ENCODE measurements around the gene MITD1.

Gene MITD1

DNA sequence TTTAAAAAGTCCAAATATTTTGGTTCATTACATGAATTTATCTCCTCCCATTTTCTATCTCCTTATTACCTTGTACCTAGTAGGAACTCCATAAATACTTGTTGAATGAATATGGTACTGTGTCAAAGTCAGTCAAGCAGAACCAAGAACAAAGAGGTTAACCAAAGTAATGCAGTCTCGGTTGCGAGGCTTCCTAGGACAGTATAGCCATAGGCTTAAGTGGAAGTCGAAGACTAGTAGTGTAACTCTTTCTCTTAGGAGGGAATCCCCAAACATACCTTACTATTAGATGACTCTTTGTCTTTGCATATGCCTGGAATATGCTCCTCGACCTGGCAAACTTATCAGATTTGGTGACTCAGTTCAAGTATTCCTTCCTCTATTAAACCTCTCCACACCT is 21.3 kb downstream of the MITD1 start:
- Histone ChIP-seq H3K4me3 (no peak overlapping the region), H3K4me1 (peaks cover 15 to 24% (median 19%) of the 10 kb centered on the region in 10 experiments), H3K27ac (no peak overlapping the region), H3K4me2 (no peak overlapping the region), H3K27me3 (no peaks in the 10 kb centered on the region), H3K36me3 (peaks cover 42 to 73% (median 59%) of the 10 kb centered on the region in 11 experiments), H3K9me3 (replicated peaks in 1 of 11) (no peaks in the 10 kb centered on the region), H3K9ac (no peak overlapping the region), H4K20me1 (no peaks in the 10 kb centered on the region; a peak in 2 of 22 replicates)
- TF ChIP-seq Cebpa-rat (IDR thresholded peaks at IDR 0.05): no peak

- no peak for TF ChIP-seq Cebpa-rat (IDR thresholded peaks at IDR 0.05)
- Histone ChIP-seq H3K36me3 (peaks cover 38 to 67% (median 57%) of the 10 kb centered on the region in 11 experiments), H3K4me3 (no peak overlapping the region), H3K27me3 (no peaks in the 10 kb centered on the region), H3K27ac (no peak overlapping the region), H4K20me1 (no peaks in the 10 kb centered on the region; a peak in 1 of 22 replicates), H3K4me1 (peaks cover 24 to 33% (median 28%) of the 10 kb centered on the region in 10 experiments), H3K4me2 (no peak overlapping the region), H3K9me3 (replicated peaks in 1 of 11) (no peaks in the 10 kb centered on the region), H3K9ac (no peak overlapping the region)
These were observed 22.3 kb downstream of the MITD1 start for GRCh38 chr2:99158599-99158998.

DNA sequence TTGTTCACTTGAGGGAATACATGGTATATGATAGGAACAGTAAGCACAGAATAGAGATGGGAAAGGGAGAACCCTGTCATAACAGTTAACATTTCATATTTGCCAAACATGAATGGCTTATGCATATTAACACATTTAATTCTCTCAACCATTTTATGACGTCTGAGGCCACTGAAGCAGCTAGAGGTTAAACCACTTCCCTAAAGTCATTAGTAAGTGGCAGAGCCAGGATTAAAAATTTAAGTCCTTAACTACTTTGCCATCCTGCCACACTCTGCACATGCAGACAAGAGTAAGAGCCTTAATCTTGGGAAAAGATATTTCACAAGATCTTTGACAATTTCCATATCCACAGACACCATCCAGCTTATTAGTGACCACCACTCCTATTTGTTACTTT is 24.0 kb downstream of the MITD1 start:
- peaks cover 31 to 50% (median 46%) of the 10 kb centered on the region in 11 experiments for H3K36me3 ChIP-seq
- no peak overlapping the region for H3K9ac ChIP-seq
- H3K27ac ChIP-seq: no peak overlapping the region
- H4K20me1 ChIP-seq: no peaks in the 10 kb centered on the region
- H3K9me3 ChIP-seq (replicated peaks in 1 of 11): no peaks in the 10 kb centered on the region
- no peak for TF ChIP-seq Cebpa-rat (IDR thresholded peaks at IDR 0.05)
- peaks cover 30 to 50% (median 44%) of the 10 kb centered on the region in 10 experiments for H3K4me1 ChIP-seq
- H3K27me3 ChIP-seq: no peaks in the 10 kb centered on the region
- H3K4me3 ChIP-seq: no peak overlapping the region
- H3K4me2 ChIP-seq: peak overlapping the region; percentile 45 to 99 (median 92); a peak in 16 of 22 replicates

DNA sequence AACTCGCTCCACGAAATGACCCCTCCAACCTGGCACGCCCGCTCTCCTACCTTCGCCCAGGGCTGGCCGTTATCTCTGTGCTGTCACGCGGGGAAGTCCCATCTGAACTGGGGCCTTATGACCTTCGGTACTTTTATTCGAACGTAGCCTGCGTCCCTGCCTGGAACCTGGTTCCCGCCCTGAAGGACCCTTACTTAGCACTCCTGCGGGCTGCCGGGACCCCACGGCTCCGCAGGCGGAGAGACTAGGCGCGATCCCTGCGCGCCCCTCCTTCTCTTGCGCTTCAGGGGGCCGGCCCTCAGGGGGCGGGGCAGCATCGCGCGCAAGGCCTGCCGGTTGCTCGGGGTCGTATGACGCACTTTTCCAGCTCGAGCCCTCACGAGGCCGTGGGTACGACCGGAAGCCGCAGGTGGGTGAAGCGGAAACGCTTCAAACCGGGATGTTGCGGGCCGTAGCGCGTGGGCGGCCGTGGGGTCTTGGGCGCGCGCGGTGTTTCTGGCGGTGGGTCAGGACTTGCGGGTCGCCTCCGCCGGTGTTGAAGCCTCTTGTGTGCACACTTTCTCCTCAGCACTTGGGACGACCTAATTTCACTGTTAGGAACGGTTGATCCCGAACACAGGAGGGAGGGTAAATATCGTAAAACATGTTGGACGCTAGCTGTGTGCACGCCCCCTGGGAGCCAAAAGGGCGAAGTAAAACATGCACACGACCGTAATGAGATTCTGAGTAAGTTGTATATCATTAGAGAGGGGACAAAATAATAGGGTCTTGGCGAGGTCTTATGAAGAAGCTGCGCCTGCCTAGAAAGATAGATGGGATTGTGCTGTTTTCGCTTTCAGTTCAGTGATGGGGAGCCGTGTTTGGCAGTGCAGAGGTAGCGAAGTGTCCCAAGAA is 26.0 kb downstream of the MITD1 start, which contains the start of the genes LIPT1 and TSGA10:
TSS of gene LIPT1 (plus strand) at position 325 of the 894 bp plus-strand sequence. CDS start 6,991 bp downstream, outside the sequence.
TSS of gene TSGA10 (minus strand) at position 300 of the 894 bp plus-strand sequence. CDS start 45,503 bp downstream, outside the sequence.
- TF ChIP-seq Cebpa-rat (IDR thresholded peaks at IDR 0.05): no peak
- H3K9me3 ChIP-seq (replicated peaks in 1 of 11): no peaks in the 10 kb centered on the region
- H3K36me3 ChIP-seq: peaks cover 24 to 36% (median 29%) of the 10 kb centered on the region in 11 experiments

DNA sequence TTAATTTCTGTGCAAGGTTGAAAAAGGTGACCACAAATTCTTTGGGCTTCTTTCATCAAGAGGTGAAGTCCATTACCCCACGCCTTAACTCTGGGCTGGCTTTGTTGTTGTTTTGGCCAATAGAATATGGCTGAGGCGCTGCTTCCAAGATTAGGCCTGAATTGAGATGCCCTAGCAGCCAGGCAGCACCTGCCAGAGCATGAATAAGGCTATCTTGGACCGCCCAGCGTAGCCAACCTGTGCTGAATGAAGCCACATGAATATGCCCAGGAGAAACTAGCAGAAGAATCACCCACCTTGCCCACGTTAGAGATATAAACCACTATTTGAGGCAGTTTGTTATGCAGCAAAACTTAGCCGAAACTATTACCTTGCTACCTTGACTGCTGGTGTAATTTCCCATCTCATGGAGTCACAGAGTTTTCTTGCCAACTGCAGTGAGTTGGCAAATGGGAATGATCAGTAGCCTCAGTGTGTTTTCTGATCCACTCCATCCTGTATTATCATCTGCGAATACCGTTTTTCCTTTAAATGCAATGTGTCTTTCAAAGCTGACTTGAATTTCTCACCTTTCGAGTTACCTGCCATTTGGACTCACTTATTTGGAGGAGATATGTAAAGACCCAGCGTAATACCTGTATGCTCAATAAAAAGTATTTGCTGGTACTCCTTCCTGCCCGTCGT is 26.8 kb downstream of the MITD1 start:
- Histone ChIP-seq H4K20me1 (no peaks in the 10 kb centered on the region), H3K4me2 (peak overlapping the region; percentile 88 to 99 (median 92)), H3K27ac (peak overlapping the region; percentile 57 to 86 (median 81); a peak in 21 of 22 replicates), H3K9me3 (replicated peaks in 1 of 11) (no peaks in the 10 kb centered on the region), H3K36me3 (peaks cover 17 to 28% (median 21%) of the 10 kb centered on the region in 11 experiments; a peak in 20 of 22 replicates), H3K4me3 (peak overlapping the region; percentile 69 to 88 (median 80)), H3K9ac (peak overlapping the region; percentile 77 to 86 (median 83)), H3K27me3 (no peaks in the 10 kb centered on the region), H3K4me1 (peaks cover 30 to 47% (median 46%) of the 10 kb centered on the region in 10 experiments)
- no peak for TF ChIP-seq Cebpa-rat (IDR thresholded peaks at IDR 0.05)

More for the DNA sequence above, 26.0 kb downstream of the MITD1 start, which contains the start of the genes LIPT1 and TSGA10:
- Histone ChIP-seq H3K4me3 (peak within 1 kb of the TSS; percentile 69 to 88 (median 80)), H3K27ac (peak within 1 kb of the TSS; percentile 57 to 86 (median 81)), H3K27me3 (no peaks in the 10 kb centered on the region), H3K4me2 (peak within 1 kb of the TSS; percentile 88 to 99 (median 92)), H3K9ac (peak within 1 kb of the TSS; percentile 77 to 86 (median 83)), H4K20me1 (no peaks in the 10 kb centered on the region), H3K4me1 (peaks cover 30 to 52% (median 46%) of the 10 kb centered on the region in 10 experiments)

DNA sequence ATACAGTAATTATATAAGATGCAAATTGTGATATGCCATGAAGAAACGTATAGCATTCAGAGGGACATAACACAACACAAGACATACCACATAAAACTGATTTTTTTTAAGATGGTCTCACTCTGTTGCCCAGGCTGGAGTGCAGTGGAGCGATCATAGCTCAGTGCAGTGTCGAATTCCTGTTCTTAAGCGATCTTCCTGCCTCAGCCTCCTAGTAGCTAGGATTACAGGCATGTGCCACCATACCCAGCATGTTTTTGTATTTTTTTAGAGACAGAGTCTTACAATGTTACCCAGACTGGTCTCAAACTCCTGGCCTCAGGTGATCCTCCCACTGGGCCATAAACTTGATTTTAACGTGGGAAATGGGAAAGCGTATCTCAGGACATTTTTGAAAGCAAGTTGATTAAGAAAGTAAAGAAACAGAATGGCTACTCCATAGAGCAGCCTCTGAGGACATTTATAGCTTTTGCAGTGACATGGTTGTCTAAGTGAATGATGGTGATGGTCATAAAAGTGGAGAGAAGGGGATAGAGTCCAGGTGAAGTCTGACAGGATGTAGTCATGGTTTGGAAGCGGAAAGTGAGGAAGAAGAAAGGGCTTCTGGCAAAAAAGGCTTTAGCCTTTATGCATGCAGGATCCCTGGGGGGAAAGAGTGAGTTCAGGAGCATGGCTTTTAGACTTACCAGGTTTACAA is 28.5 kb downstream of the MITD1 start:
- peak overlapping the region in 2 of 11 experiments; percentile 6 to 9; a peak in 1 of 22 replicates for H3K9ac ChIP-seq

GRCh38 chr2:99150706-99151105 is 30.2 kb downstream of the MITD1 start:
- no peak overlapping the region for H3K27ac ChIP-seq
- no peak overlapping the region for H3K4me3 ChIP-seq
- no peak for TF ChIP-seq Cebpa-rat (IDR thresholded peaks at IDR 0.05)
- no peaks in the 10 kb centered on the region for H3K27me3 ChIP-seq
- no peaks in the 10 kb centered on the region for H3K9me3 ChIP-seq (replicated peaks in 1 of 11)
- peaks cover 18 to 31% (median 28%) of the 10 kb centered on the region in 10 experiments for H3K4me1 ChIP-seq
- H3K36me3 ChIP-seq: no peaks in the 10 kb centered on the region
- H4K20me1 ChIP-seq: no peaks in the 10 kb centered on the region; a peak in 1 of 22 replicates
- H3K9ac ChIP-seq: no peak overlapping the region
- no peak overlapping the region for H3K4me2 ChIP-seq

More for the DNA sequence above, 28.5 kb downstream of the MITD1 start:
- H3K27ac ChIP-seq: no peak overlapping the region
- peaks cover 30 to 47% (median 44%) of the 10 kb centered on the region in 10 experiments for H3K4me1 ChIP-seq
- no peak overlapping the region for H3K4me3 ChIP-seq
- TF ChIP-seq Cebpa-rat (IDR thresholded peaks at IDR 0.05): no peak
- no peaks in the 10 kb centered on the region for H3K27me3 ChIP-seq
- peaks cover under 1 to 11% (median 5%) of the 10 kb centered on the region in 11 experiments; a peak in 10 of 22 replicates for H3K36me3 ChIP-seq
- no peaks in the 10 kb centered on the region for H3K9me3 ChIP-seq (replicated peaks in 1 of 11)
- peak overlapping the region in 9 of 11 experiments; percentile 3 to 95 (median 63); a peak in 14 of 22 replicates for H3K4me2 ChIP-seq
- H4K20me1 ChIP-seq: no peaks in the 10 kb centered on the region

Measured in BLaER1 treated with 17β-estradiol and CSF1 and Interleukin-3, amounts not matched to agents 10 nM and 100 nM (cell line).